ENCODE data around the gene PDIA5.

Gene PDIA5

GRCh38 chr3:123055352-123055751 is 11.5 kb upstream of the PDIA5 start:
- no peak overlapping the region for H3K4me3 ChIP-seq (ENCODE audit: low read depth, low read length)
- no peak for DNase-seq (ENCODE audit: low read depth, low spot score)
- no peak for TF ChIP-seq CTCF (IDR thresholded peaks at IDR 0.05; ENCODE audit: low read depth, low read length)
- in situ Hi-C loops (cut with HindIII; ENCODE audit: low sequenced_read_pairs): no loop called here

- in situ Hi-C loops (cut with HindIII; ENCODE audit: low sequenced_read_pairs): no loop called here
- DNase-seq (ENCODE audit: low read depth, low spot score): no peak
- TF ChIP-seq CTCF (IDR thresholded peaks at IDR 0.05; ENCODE audit: low read depth, low read length): no peak
- H3K4me3 ChIP-seq (ENCODE audit: low read depth, low read length): no peak overlapping the region
These were observed 8.3 kb upstream of the PDIA5 start for GRCh38 chr3:123058505-123058904.

GRCh38 chr3:123060054-123060453 is 6.8 kb upstream of the PDIA5 start:
- DNase-seq (ENCODE audit: low read depth, low spot score): no peak
- no peak overlapping the region for H3K4me3 ChIP-seq (ENCODE audit: low read depth, low read length)
- no peak for TF ChIP-seq CTCF (IDR thresholded peaks at IDR 0.05; ENCODE audit: low read depth, low read length)
- in situ Hi-C loops (cut with HindIII; ENCODE audit: low sequenced_read_pairs): no loop called here

- no peak overlapping the region for H3K4me3 ChIP-seq (ENCODE audit: low read depth, low read length)
- in situ Hi-C loops (cut with HindIII; ENCODE audit: low sequenced_read_pairs): no loop called here
- DNase-seq (ENCODE audit: low read depth, low spot score): no peak
- no peak for TF ChIP-seq CTCF (IDR thresholded peaks at IDR 0.05; ENCODE audit: low read depth, low read length)
These were observed 5.0 kb upstream of the PDIA5 start for GRCh38 chr3:123061856-123062255.

GRCh38 chr3:123063034-123063433 is 3.8 kb upstream of the PDIA5 start:
- no peak for TF ChIP-seq CTCF (IDR thresholded peaks at IDR 0.05; ENCODE audit: low read depth, low read length)
- no peak overlapping the region for H3K4me3 ChIP-seq (ENCODE audit: low read depth, low read length)
- no peak for DNase-seq (ENCODE audit: low read depth, low spot score)
- in situ Hi-C loops (cut with HindIII; ENCODE audit: low sequenced_read_pairs): no loop called here

GRCh38 chr3:123064506-123064905 is 2.3 kb upstream of the PDIA5 start:
- no peak for DNase-seq (ENCODE audit: low read depth, low spot score)
- no peak for TF ChIP-seq CTCF (IDR thresholded peaks at IDR 0.05; ENCODE audit: low read depth, low read length)
- in situ Hi-C loops (cut with HindIII; ENCODE audit: low sequenced_read_pairs): no loop called here
- H3K4me3 ChIP-seq (ENCODE audit: low read depth, low read length): no peak overlapping the region

GRCh38 chr3:123064914-123065313 is 1.9 kb upstream of the PDIA5 start:
- H3K4me3 ChIP-seq (ENCODE audit: low read depth, low read length): no peak overlapping the region
- in situ Hi-C loops (cut with HindIII; ENCODE audit: low sequenced_read_pairs): no loop called here
- no peak for TF ChIP-seq CTCF (IDR thresholded peaks at IDR 0.05; ENCODE audit: low read depth, low read length)
- DNase-seq (ENCODE audit: low read depth, low spot score): no peak

Measured in astrocyte of the spinal cord (primary cell).